ENCODE results near the gene SAA1. TPM values are rescaled to one million over a fixed set of nuclear protein-coding genes. Genes with fewer than 3 reads are reported as not detected.

Gene SAA1
- polyA plus RNA-seq, 3 donors = not detected

DNA sequence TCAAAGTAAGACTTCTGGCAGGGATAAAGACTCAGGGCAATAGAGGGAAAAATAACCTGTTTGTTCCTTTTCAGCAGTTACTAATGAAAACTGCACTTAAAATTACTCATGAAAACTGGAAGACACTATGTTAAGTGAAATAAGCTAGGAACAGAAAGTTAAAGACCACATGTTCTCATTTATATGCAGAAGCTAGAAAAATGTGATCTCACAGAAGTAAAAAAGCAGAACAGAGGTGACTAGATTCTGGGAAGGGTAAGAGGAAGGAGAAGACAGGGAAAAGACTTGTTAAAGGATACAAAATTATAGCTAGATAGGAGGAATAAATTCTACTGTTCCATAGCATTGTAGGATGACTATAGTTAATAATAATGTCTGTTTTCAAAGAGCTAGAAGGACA lies 33.7 kb downstream of the SAA1 start:
- DNase-seq (ENCODE audit: extremely low read depth in 1 of 11, low read depth in 9 of 11, low spot score in 4 of 11) = no peak

DNA sequence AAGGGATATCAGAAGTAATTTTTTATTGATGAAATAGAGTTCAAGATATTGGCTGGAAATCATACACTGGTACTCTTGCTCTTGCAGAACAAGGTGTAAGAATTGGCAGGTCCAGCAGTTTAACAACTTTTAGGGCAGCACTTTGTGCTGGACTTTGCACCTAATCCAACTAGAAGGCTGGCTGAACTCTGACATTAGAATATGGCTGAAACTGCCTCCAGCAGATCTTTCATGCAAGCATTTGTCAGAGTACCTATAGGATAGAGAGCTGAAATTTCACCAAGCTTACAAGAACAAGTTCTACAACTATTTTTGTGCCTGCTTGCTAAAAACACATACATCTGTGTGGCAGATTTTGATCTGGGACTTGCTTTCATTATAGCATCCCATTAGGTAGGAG lies 38.7 kb downstream of the SAA1 start:
- DNase-seq (ENCODE audit: extremely low read depth in 1 of 11, low read depth in 9 of 11, low spot score in 4 of 11) = no peak

DNA sequence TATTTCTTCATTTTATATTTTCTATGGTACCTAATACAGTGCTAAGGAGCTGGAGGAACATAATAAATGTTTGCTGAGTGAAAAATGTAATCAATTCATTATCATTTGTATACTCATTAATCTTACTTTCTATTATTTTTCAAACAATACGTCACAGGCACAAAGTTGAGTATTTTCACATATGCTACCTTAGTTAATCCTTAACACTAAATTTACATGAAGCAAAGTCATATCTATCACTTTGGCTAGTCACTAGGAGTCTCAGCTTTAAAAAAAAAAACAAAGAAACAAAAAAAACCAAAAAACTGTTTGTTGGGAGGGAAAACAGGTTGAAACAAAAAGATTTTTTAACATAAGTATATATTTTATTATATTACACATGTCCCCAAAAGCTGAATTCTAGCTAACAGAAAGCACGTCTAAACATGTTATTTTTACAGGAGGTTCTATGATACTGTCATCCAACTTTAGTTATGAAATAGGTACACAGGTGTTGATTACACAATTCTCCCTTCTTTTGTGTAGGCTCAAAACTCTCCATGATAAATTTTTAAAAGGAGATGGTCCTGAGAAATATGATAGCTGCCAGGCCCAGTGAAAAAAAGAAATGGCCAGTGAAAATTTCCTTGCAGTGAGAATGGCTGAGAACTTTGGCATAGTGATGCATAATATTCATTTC lies 41.5 kb downstream of the SAA1 start:
- DNase-seq (ENCODE audit: extremely low read depth in 1 of 11, low read depth in 9 of 11, low spot score in 4 of 11) = no peak

DNA sequence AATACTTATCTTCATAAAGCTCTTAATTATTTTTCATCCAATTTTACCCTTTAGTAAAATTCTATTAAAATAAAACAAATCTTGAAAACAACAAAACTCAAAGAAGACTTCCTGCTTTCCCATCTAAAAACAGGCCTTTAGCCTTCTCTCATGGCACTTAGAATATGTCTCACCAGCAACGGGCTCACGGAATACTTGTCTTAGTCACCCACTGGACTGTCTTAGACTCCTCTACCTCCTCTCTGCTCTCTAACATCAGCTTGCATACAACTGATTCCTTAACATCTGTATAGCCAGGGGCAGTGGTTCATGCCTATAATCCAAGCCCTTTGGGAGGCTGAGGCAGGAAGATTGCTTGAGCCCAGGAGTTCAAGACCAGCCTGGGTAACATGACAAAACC lies 42.2 kb downstream of the SAA1 start:
- DNase-seq (ENCODE audit: extremely low read depth in 1 of 11, low read depth in 9 of 11, low spot score in 4 of 11) = no peak

DNA sequence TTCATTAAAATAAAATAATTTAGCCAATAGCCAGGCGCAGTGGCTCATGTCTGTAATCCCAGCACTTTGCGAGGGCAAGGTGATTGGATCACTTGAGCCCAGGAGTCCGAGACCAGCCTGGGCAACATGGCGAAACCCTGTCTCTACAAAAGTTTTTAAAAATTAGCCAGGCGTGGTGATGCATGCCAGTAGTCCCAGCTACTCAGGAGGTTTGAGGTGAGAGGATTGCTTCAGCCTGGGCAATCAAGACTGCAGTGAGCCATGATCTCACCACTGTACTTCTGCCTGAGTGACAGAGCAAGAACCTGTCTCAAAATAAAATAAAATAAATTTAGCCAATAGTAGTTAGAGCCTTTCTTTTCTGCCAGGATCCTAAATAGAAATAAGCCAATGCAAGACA lies 43.6 kb downstream of the SAA1 start:
- DNase-seq (ENCODE audit: extremely low read depth in 1 of 11, low read depth in 9 of 11, low spot score in 4 of 11) = no peak

DNA sequence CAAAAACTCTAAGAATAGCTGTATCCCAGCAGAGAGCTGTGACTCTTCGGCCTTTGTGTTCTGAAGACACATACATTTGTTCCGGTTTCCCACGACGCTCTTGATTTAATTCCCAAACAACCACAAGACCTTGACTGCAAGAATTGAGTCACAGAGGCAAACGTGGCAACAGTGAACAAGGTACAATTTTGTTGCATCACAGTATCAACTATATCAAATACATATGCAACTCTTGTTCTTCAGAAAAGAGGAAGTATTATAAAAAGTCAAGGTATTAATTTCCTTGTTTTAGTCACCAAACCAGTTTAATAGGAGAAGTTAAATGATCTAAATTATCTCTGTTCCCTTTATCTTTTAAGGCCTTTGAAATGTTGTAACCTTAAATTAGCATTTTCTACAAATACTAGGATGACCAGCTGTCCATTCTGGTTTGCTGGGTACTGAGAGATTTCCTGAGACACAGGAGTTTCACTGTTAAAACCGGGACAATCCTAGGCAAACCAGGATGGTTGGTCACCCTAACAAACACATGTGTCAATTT lies 44.8 kb downstream of the SAA1 start:
- no peak for DNase-seq (ENCODE audit: extremely low read depth in 1 of 11, low read depth in 9 of 11, low spot score in 4 of 11)

DNA sequence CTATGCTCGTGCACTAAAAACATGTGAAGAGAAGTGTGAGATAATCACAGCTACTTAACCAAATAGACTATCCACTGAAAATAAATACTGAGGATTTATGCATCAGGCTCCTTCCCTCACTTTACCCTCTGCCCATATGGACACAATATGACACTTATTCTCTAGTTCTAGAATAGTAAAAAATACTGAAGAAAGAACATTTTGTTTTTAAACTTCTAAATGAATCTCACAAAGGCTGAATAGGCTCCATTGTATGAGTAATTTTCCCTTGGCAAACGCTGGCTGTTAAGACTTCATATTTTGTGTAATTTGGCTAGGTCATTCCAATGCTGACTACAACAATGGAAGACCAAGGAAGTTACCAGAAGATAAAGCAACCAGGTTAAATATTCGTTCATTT lies 45.9 kb downstream of the SAA1 start:
- no peak for DNase-seq (ENCODE audit: extremely low read depth in 1 of 11, low read depth in 9 of 11, low spot score in 4 of 11)

DNA sequence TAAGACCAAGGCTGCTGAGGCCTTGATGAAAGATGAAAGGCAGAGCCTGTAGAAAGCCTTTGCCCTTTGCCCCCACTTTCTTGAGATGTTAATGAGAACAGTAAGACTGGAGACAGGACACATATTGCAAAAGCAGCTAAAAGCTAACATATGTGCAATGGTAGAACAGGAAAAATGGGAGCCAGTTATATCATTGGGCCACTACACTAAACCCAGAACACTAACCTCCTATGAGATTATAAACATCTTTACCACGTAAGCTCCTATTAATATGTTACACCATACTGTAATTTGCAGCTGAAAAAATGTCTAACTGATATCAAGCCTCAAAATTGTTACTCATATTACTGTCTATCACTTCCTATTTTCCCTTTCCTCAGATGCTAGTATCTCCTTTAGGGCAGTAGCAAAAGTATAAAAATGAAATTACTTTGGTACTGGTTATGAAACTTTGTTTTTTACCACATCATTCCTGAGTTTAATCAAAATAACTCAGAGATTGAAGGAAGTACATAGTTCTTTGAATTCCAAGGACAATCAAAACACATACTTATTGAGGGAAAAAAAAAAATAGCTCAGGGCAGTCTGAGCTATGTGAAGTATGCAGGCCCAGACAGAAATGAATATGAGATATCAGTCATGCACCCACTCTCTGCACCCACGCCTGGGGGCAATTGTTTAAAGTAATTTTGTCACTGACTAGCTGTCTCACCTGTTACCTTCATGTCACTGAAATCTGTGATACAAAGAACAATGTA lies 46.8 kb downstream of the SAA1 start:
- DNase-seq (ENCODE audit: extremely low read depth in 1 of 11, low read depth in 9 of 11, low spot score in 4 of 11) = no peak

DNA sequence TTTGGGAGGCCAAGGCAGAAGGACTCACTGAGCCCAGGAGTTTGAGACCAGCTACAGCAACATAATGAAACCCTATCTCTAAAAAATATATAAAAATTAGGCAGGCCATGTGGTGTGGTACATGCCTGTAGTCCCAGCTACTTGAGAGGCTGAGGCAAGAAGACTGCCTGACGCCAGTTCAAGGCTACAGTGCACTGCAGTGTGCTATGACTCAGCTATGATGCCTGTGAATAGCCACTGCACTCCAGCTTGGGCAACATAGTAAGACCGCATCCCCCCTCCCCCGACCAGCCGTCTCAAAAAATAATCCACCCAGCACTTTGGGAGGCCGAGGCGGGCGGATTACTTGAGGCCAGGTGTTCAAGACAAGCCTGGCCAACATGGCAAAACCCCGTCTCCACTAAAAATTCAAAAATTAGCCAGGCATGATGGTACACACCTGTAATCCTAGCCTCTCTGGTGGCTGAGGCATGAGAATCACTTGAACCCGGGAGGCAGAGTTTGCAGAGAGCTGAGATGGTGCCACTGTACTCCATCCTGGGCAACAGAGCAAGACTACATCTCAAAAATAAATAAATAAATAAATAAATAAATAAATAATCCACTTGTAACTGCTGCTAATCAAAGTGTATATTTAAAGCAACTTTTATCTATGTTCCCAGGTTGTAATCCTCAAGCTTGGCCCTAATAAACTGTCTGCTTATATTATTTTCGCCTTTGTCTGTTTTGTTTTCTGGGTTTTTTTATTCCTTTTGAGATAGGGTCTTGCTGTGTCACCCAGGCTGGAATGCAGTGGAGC lies 48.1 kb downstream of the SAA1 start:
- no peak for DNase-seq (ENCODE audit: extremely low read depth in 1 of 11, low read depth in 9 of 11, low spot score in 4 of 11)

DNA sequence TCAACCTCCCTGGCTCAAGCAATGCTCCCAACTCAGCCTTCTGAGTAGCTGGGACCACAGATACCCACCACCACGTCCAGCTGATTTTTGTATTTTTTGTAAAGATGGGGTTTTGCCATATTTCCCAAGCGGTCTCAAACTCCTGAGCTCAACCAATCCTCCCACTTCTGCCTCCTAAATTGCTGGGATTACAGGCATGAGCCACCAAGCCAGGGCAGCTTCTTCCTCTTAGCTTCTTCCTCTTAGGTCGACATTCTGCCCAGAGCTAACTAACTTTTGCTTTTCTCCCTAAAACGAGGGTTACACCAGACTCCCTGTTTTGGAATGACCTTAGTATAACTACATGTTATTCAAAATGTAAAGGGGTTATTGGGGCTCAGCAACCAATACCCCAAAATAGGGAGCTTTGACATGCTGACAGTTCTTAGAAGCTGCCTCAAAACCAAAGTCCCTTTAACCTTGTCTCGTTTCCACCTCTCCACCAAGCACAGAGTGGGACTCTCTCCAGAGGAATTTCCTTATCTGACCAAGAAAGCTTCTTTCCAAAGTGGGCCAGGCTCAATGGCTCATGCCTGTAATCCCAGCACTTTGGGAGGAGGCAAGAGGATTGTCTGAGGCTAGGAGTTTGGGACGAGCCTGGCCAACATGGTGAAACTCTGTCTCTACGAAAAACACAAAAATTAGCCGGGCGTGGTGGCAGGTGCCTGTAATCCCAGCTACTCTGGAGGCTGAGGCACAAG lies 48.9 kb downstream of the SAA1 start:
- DNase-seq (ENCODE audit: extremely low read depth in 1 of 11, low read depth in 9 of 11, low spot score in 4 of 11) = no peak

DNA sequence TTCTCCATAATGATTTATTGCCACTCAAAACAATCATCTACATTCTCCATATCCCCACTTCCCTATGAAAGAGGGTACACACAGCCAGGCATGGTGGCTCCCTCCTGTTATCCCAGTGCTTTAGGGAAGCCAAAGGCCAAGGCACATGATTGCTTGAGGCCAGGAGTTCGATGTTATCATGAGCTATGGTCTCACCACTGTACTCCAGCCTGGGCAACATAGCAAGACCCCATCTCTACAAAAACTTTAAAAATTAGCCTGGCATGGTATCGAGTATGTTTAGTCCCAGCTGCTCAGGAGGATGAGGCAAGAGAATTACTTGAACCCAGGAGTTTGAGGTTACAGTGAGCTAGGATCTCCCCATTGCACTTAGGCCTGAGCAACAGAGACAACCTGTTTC lies 49.8 kb downstream of the SAA1 start:
- no peak for DNase-seq (ENCODE audit: extremely low read depth in 1 of 11, low read depth in 9 of 11, low spot score in 4 of 11)

DNA sequence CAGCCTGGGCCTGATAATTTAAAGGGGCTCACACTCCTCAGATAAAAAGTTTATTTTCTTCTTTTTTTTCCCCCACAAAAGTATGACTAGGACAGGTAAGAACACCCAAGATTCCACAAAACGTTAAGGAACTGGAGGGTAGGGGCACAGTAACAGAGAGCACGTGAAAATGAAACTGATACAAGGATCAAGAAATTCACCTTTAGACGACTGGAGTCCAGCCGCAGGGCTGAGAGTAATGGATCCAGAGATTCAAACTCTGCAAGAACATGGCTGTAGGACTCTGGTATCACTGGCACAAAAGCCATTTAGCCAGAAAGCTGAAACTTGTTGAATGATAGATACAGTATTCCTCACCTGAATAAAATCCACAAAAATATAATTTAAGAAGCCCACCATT lies 51.5 kb downstream of the SAA1 start:
- DNase-seq (ENCODE audit: extremely low read depth in 1 of 11, low read depth in 9 of 11, low spot score in 4 of 11) = no peak

Other genes starting within 250 kb of the SAA1 start
- 1 to 10 TPM in 1 of 3 donors, under 1 TPM in 2; 0.40 to 1.4 (median 0.92) TPM for gene TPH1, start 220.0 kb upstream of the SAA1 start, polyA plus RNA-seq (ENCODE audit: insufficient read length in 3 of 3)
- 10 to 100 TPM; 28.6 to 42.6 (median 29.7) TPM for gene SAAL1, start 160.2 kb upstream of the SAA1 start, polyA plus RNA-seq (ENCODE audit: insufficient read length in 3 of 3)
- not detected for gene MRGPRX3, start 133.7 kb upstream of the SAA1 start, polyA plus RNA-seq (ENCODE audit: insufficient read length in 3 of 3)
- gene MRGPRX4, start 93.4 kb upstream of the SAA1 start, polyA plus RNA-seq (ENCODE audit: insufficient read length in 3 of 3) = not detected
- gene SAA4, start 29.5 kb upstream of the SAA1 start, polyA plus RNA-seq (ENCODE audit: insufficient read length in 3 of 3) = not detected
- under 1 TPM in 1 of 3 donors, not detected in 2; 0.30 TPM for gene SAA2, start 17.6 kb upstream of the SAA1 start, polyA plus RNA-seq (ENCODE audit: insufficient read length in 3 of 3)
- 10 to 100 TPM; 22.6 to 24.6 (median 22.8) TPM for gene HPS5, start 55.9 kb downstream of the SAA1 start, polyA plus RNA-seq (ENCODE audit: insufficient read length in 3 of 3)
- 10 to 100 TPM; 49.3 to 61.0 (median 60.9) TPM for gene GTF2H1, start 56.3 kb downstream of the SAA1 start, polyA plus RNA-seq (ENCODE audit: insufficient read length in 3 of 3)
- gene LDHA, start 128.3 kb downstream of the SAA1 start, polyA plus RNA-seq (ENCODE audit: insufficient read length in 3 of 3) = 100 to 1,000 TPM; 314 to 512 (median 397) TPM
- 1 to 10 TPM in 1 of 3 donors, under 1 TPM in 2; 0.19 to 1.7 (median 0.94) TPM for gene LDHC, start 146.1 kb downstream of the SAA1 start, polyA plus RNA-seq (ENCODE audit: insufficient read length in 3 of 3)
- gene LDHAL6A, start 189.6 kb downstream of the SAA1 start, polyA plus RNA-seq (ENCODE audit: insufficient read length in 3 of 3) = 1 to 10 TPM in 2 of 3 donors, under 1 TPM in 1; 1.00 to 1.3 (median 1.0) TPM